Measurements from ENCODE around the gene HMOX1.
"Not testable (repeated sequence)": the region's sequence is repeated elsewhere in the genome, so short reads cannot be mapped to it uniquely, and the experiment has no call there.

The HMOX1 gene

DNA sequence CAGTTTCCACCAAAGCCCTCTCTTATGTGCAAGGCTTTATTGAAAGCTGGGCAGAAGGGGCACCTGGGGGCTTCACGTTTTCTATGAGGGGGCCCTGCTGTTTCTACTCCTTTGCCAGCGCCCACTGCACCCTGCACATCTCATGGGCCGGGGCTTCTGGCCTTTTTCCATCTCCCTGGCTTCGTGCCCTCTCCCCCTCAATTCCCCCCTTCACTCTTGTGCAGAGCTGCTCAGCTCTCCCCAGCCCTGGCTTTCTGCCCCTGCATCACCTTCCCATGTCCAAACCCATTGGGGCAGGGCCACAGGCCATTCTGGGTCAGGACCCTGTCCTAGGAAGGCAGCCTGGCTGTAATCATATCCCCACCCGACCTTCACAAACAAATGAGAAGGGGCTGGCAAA, 55.5 kb downstream of the HMOX1 start:
- DNase-seq = no peak

DNA sequence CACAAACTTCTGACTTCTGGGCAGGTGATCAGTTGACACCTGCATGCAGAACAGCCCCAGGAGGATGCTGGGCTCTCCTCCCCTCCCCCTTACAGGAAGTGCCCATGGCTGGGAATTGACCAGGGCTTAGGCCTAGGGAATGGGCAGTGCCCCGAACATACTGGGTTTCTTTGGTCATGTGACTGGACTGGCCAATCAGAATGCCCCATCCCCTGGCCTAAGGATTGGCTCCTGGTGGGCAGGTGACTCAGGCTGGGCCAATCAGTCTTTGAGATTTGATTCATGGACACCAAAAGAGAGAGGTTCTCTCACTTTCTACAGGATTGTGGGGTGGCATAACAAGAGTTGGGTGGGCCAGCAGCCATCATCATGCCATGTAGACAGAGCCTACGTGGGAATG, 56.2 kb downstream of the HMOX1 start:
- DNase-seq = no peak

DNA sequence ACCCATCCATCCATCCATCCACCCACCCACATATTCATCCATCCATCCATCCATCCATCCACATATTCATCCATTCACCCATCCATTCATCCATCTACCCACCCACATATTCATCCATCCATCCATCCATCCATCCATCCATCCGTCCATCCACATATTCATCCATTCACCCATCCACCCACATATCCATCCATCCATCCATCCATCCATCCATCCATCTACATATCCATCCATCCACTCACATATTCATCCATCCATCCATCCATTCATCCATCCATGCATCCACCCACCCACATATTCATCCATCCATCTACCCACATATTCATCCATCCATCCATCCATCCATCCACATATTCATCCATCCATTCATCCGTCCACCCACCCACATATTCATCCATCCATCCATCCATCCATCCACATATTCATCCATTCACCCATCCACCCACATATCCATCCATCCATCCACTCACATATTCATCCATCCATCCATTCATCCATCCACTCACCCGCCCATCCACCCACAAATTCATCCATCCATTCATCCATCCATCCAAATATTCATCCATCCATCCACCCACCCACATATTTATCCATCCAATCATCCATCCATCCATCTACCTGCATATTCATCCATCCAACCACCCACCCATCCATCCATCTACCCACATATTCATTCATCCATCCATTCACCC, 57.9 kb downstream of the HMOX1 start:
- DNase-seq = not testable (repeated sequence)

DNA sequence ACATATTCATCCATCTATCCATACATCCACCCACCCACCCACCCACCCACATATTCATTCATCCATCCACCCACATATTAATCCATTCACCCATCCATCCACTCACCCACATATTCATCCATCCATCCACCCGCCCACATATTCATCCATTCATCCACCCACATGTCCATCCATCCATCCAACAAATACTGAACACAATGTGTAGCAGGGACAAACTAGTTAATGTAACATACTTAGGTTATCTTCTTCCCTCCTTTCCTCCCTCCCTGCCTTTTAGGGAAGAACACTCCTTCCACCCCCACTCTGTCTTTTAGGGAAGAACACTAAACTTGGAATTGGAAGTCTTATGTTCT, 58.4 kb downstream of the HMOX1 start:
- DNase-seq = no peak

DNA sequence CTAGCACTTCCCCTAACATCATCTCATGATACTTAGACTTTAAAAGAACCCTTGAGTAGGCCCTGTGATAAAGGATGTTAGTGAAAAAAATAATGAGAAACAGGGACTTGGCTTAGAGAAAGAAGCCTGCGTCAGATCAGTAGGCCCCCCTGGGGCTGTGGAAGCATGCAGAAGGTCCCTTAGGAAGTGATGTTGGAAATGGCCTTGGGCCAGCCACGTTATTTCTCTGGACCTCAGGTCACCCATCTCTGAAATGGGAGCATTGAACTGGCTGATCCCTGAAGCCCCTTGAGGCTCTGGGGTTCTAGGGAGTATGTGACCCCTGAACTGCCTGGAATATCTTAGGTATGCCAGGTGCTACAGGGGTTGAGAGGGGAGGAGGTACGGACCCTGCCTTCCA, 59.2 kb downstream of the HMOX1 start:
- no peak for DNase-seq

DNA sequence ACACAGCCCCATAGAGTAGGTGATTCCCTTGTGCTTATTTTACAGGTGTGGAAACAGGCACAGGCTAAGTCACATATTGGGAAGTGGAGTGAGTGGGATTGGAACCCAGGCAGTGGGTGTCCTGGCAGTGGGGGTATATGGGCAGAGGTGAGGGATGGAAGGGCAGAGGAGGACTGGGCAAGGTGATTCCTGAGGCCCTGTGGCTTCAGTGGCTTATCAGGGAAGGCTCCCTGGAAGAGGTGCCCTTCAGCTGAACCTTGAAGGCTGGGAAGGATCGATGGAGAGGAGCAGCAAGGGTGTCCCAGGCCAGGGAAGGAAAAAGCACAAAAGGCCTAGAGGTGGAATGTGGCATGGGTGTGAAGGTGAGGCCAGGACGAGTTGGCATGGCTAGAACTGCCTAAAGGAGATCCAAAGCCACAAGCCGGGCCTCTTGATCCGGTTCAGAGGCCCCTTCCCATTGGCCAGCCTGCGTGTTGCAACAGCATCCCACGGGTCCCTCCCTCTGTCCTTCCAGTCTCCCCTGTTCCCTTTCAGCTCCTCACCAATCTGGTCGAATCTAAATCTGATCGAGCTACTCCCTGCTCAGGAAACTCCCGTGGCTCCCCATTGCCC, 60.7 kb downstream of the HMOX1 start:
- DNase-seq = no peak

DNA sequence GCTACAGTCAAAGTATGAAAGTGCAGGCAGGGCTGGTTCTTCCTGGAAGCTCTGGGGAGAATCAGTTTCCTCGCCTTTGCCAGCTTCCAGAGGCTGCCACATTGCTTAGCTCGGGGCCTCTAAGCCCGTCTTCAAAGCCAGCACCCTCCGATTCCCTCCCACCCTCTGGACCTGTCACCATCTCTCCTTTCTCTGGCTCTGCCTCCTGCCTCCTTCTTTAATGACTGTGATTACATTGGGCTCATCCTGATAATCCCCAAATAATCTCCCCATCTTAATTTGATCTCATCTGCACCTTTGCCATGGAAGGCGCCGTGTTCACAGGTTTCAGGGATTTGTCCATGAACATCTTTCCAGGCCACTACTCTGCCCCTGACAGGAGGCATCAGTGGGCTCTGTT, 61.6 kb downstream of the HMOX1 start:
- no peak for DNase-seq

DNA sequence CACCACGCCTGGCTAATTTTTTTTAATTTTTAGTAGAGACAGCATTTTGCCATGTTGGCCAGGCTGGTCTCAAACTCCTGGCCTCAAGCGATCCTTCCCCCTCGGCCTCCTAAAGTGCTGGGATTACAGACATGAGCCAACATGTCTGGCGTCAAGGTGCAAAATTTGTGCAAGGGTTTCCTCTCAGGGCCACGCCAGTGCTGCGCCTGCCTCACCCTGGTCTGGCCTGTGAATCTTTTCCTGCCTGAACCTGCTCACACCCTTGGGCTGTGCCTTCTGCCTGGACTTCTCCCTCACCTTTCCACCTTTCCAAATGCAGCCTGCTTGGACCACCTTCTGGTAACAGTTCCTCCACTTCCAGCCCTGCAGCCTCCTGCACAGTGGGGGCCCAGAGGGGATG, 62.4 kb downstream of the HMOX1 start:
- DNase-seq = no peak

Data from T-helper 1 cell (primary cell).